Measurements from ENCODE around the gene BAHD1.
A peak's percentile ranks its signal among the peaks of the same experiment; 100 is the strongest.

The BAHD1 gene

GRCh38 chr15:40436116-40436891, 4.4 kb upstream of the BAHD1 start:
- no peak overlapping the region for H3K27ac ChIP-seq (replicated peaks)
- 0 out of 2 replicates have a peak overlapping the region, but pooled peaks have one; percentile 7 for H3K4me3 ChIP-seq (replicated peaks; ENCODE audit: insufficient read depth, low read length)
- H3K27me3 ChIP-seq (ENCODE audit: insufficient read depth, poor library complexity, severe bottlenecking): peaks cover 25% of the 10 kb centered on the region
- TF ChIP-seq CTCF (IDR thresholded peaks at IDR 0.05; ENCODE audit: insufficient read depth, low read length) (no peak), GABPA (IDR thresholded peaks at IDR 0.05; ENCODE audit: low read depth) (no peak), POLR2AphosphoS5 (IDR thresholded peaks at IDR 0.05; ENCODE audit: low read depth) (no peak), REST (IDR thresholded peaks at IDR 0.05; ENCODE audit: insufficient replicate concordance, low read depth) (no peak), SPI1 (IDR thresholded peaks at IDR 0.05; ENCODE audit: borderline replicate concordance, low read depth) (no peak)
- no peak for DNase-seq (ENCODE audit: low read depth in 1 of 2, low spot score in 1 of 2)

DNA sequence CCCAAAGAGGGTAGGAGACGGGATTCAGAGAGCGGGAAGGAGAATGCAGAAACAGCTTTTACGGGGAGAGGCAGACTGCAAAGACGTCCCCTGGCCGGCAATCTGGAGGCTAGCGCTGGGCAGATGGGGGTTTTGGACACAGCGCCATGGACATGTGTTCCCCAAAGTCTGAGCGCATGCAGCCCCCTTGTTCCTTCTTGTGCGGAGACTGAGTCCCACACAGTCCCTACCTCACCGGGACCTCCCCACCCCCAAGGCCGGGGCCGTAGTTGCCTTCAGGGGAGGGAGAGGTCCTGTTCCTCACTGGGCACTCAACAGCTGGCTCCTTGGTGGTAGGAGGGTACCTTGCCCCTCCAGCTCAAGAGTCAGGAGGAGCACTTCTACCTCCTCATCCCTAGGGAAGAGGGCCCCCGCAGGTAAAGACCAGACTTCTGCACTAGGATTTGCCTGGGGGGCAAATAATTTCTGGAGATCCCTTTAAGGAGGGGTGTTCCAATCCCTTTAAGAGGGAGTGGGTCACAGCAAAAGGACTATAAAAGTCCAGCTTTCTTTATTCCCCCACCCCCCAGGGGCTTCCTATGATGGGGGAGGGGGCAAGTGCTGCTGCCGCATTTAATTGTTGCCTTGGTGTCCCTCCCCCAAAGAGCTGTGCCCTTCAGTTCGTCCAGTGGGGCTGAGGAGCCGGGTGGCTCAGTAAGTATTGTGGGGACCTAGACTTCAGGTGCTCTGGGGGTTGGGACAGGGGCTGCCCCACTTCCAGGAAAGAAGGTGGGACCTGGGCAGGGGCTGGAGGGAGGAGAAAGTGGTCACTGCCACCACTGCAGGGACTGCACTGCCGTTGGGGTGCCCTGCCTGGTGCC, 3.6 kb upstream of the BAHD1 start:
- peaks cover 25% of the 10 kb centered on the region for H3K27me3 ChIP-seq (ENCODE audit: insufficient read depth, poor library complexity, severe bottlenecking)
- no peak overlapping the region for H3K4me3 ChIP-seq (replicated peaks; ENCODE audit: insufficient read depth, low read length)
- no peak for DNase-seq (ENCODE audit: low read depth in 1 of 2, low spot score in 1 of 2)
- TF ChIP-seq SPI1 (IDR thresholded peaks at IDR 0.05; ENCODE audit: borderline replicate concordance, low read depth) (no peak), GABPA (IDR thresholded peaks at IDR 0.05; ENCODE audit: low read depth) (no peak), POLR2AphosphoS5 (IDR thresholded peaks at IDR 0.05; ENCODE audit: low read depth) (no peak), CTCF (IDR thresholded peaks at IDR 0.05; ENCODE audit: insufficient read depth, low read length) (no peak), REST (IDR thresholded peaks at IDR 0.05; ENCODE audit: insufficient replicate concordance, low read depth) (no peak)
- no peak overlapping the region for H3K27ac ChIP-seq (replicated peaks)

- TF ChIP-seq REST (IDR thresholded peaks at IDR 0.05; ENCODE audit: insufficient replicate concordance, low read depth): no peak
- no peak for TF ChIP-seq GABPA (IDR thresholded peaks at IDR 0.05; ENCODE audit: low read depth)
- no peak for TF ChIP-seq SPI1 (IDR thresholded peaks at IDR 0.05; ENCODE audit: borderline replicate concordance, low read depth)
- no peak for TF ChIP-seq POLR2AphosphoS5 (IDR thresholded peaks at IDR 0.05; ENCODE audit: low read depth)
- no peak for TF ChIP-seq CTCF (IDR thresholded peaks at IDR 0.05; ENCODE audit: insufficient read depth, low read length)
- Histone ChIP-seq H3K4me3 (replicated peaks; ENCODE audit: insufficient read depth, low read length) (no peak overlapping the region), H3K27me3 (ENCODE audit: insufficient read depth, poor library complexity, severe bottlenecking) (peaks cover 25% of the 10 kb centered on the region), H3K27ac (replicated peaks) (no peak overlapping the region)
- no peak for DNase-seq (ENCODE audit: low read depth in 1 of 2, low spot score in 1 of 2)
Observed at GRCh38 chr15:40437752-40438687, 2.7 kb upstream of the BAHD1 start.
